NCI-H748 (cell line): Measurements from ENCODE around the gene SPHK2.
"Not testable (repeated sequence)": the region's sequence is repeated elsewhere in the genome, so short reads cannot be mapped to it uniquely, and the experiment has no call there.

Experiments
- DNase-seq: peaks from one replicate; lab custom pipeline; 2025; ENCODE audit not compliant: unreplicated experiment; lab: John Stamatoyannopoulos, UW

Gene SPHK2

DNA sequence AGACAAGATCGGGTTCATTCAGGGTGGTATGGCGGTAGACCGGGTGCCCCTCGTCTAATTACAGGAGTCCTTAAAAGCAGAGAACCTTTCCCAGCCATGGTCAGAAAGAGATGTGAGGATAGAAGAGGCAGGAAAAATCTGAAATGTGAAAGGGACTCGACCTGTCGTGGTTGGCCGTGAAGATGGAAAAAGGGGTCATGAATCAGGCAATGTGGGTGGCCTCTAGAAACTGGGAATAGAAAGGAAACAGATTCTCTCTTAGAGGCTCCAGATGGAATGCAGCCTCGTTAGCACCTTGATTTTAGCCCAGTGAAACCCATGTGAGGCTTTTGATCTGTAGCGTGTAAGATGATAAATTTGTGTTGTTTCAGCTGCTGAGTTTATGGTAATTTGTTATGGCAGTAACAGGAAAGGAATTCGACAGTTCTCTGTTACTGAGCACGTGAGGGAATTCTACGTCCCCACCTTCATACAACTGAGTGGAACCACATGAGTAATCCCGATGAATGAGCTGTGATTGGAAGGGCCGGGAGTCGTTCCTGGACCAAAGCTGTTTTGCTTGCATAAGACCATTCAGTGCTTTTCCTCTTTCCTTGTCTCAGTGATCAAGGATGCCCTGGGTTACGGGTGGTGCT, 37.7 kb downstream of the SPHK2 start:
- no peak for DNase-seq

GRCh38 chr19:48657828-48658227, 38.5 kb downstream of the SPHK2 start:
- DNase-seq, result not testable (repeated sequence)

GRCh38 chr19:48658483-48658882, 39.2 kb downstream of the SPHK2 start:
- DNase-seq, result no peak

GRCh38 chr19:48659768-48660167, 40.5 kb downstream of the SPHK2 start:
- no peak for DNase-seq

GRCh38 chr19:48660852-48661710, 41.8 kb downstream of the SPHK2 start:
- DNase-seq, result peak; percentile 72

GRCh38 chr19:48661711-48662090, 42.4 kb downstream of the SPHK2 start:
- no peak for DNase-seq

DNA sequence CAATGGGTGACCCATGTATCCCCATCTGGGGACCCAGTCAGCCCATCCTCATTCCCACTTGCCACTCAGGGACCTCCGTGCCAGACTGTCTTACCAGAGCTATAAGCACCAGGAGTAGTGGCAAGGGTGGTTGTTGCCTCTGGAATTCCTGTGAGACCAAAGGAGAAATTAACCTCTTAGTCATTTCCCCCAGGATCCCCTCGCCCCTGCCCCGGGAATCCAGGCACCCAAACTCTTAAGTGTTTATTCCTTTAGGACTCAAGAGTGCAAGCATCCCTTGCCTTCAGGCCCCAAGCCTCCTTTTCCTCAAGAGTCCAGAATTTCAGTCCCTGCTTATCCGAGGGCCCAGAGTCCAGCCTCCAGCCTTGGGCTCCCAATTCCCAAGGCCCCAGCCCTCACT, 44.4 kb downstream of the SPHK2 start:
- DNase-seq, result no peak

DNA sequence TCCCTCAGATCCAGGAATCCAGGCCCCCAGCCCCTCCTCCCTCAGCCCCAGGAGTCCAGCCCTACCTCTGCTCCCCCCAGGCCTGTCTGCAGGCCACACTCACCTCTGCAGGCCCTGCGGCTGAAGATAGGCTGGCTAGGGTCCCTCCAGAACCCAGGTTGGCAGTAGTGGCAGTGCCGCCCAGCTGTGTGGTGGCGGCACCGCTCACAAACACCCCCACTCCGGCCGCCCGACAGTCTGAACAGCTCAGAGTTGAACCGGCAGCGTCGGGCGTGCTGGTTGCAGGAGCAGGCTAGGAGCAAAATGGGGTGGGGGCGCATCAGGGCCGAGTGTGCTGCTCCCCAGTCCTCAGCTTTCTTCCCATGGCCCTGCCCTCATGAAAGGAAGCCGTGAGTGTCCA, 45.2 kb downstream of the SPHK2 start:
- no peak for DNase-seq

DNA sequence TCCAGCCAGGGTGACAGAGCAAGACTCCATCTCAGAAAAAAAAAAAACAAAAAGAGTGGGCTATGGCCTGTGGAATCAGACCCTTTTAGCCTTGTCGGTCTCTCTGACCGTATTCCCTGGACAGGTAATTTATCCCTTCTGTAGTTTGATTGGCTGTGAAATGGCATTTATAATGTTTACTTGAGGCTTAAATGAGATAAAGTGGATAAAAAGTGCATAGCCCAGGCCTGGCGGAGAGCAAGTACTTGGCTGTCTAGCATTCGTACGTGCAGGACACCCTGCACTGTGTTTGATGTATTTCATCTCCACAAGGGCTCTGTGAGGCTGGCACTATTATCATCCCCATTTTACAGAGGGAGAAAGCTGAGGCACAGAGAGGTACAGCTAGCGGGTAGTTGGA, 46.5 kb downstream of the SPHK2 start:
- DNase-seq, result no peak

DNA sequence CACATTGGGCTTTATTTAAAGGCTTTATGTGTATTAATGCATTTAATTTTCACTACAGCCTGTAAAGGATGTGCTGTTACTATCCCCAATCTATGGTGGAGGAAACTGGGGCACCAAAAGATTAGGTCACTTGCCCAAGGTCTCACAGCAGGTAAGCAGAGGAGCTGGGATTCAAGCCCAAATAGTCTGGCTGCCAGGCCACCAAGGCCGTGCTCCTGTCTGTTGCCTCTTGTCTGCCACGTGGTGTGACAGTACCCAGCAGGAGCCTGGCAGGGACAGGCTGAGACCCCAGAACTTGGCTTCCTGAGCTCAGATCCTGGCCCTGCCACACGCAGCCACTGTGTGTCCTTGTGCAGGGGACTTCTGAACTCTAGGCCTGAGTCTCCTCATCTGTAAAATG, 49.0 kb downstream of the SPHK2 start:
- DNase-seq, result no peak

DNA sequence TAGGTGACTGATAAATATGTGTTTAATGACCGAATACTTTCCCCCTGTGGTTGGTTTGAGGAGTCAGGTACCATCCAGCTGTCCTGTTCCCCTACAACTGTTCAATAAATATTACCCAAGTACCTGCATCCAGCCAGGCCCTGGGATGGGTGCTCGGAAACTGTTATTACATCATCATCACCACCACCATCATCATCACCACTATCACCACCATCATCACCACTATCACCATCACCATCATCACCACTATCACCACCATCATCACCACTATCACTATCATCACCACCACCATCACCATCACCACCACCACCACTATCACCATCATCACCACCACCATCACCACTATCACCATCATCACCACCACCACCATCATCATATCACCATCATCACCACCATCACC, 49.5 kb downstream of the SPHK2 start:
- DNase-seq, result no peak

- DNase-seq, result no peak
Measured at GRCh38 chr19:48669903-48670668, 50.8 kb downstream of the SPHK2 start.

DNA sequence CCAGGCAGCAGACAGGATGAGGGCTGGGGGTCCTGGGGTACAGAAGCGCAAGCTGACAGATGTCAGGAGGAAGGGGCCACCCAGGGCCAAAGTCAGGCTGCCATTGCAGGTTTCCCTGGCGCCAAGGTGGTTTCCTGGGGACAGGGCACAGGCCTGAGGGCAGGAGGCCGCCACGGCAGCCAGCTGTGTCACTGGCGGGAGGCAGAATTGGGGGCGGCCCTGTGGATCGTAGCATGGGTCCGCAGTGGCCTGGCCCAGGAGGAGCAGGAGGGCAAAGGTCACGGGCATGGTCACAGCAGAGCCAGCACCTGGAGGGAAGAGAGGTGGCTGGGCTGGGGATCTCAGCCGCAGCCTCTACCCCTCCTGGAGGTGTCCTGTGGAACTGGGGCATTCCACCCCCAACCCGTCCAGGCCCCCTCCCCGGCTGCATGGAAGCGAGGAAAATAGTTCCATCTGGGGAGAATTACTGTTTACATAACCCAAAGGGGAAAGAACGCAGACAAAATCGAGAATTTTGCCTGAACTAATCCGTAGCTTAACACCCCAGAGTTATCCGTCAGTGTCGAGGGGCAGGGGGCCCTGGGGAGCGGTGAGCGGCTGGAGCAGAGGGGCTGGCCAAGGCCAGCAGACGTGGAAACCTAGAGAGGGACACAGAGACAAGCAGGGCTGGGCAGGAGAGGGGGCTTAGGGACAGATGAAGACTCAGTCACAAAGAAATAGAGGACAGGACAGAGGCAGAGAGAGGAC, 51.6 kb downstream of the SPHK2 start:
- no peak for DNase-seq

- no peak for DNase-seq
Measured at GRCh38 chr19:48671446-48671995, 52.2 kb downstream of the SPHK2 start.

DNA sequence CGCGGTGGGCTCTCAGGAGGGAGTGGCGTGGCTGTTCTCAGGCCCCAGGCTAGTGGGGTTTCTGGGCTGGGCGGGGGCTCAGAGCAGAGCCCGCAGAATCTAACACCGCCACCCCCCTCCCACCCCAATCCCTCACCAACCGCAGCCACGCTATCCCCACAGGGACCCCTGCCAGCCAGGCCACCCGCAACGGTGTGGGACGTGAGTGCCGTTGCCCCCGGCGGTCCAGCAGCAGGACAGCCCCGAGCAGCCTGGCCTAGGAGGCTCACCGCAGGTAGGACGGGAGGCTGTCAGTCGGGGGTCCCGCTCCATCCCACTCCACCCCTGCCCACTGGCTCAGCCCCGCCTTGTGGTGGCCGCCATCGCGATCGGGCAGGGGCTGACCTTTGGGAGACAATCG, 53.7 kb downstream of the SPHK2 start, which contains the start of gene NTN5:
Gene NTN5 (minus strand): TSS at position 24 of the 400 bp plus-strand sequence. CDS start 2,031 bp downstream, outside the sequence.
- DNase-seq, result no peak

- no peak for DNase-seq
Measured at GRCh38 chr19:48673436-48674100, 54.3 kb downstream of the SPHK2 start.

DNA sequence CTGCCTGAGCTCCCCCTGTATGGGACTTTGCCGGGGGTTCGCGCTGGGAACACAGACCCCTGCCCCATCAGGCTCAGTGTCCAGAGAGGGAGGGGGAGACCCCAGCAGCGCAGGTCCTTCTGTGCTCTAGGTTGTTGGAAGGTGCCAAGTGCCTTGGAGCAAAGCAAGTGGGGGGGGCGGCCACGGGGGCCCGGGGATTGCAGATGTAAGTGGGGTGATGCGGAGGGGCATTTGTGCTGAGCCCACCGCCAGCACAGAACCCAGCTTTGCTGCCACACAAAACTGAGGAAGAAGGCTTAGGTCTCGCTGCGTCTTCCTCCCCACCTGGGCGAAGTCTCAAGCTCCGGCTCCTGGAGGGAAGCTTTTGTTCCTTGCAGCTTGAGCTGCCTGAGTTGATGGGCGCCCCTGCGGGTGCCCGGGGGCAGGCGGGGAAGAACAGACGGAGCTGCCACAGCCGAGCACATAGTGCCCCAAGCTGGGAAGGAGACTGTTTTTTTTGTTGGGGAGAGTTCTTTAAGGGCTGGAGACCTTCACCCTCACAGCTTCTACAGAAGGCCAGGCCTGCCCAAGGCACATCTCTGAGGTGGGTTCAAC, 55.0 kb downstream of the SPHK2 start:
- DNase-seq, result no peak

GRCh38 chr19:48674921-48675824, 55.9 kb downstream of the SPHK2 start:
- DNase-seq, result peak; percentile 85

DNA sequence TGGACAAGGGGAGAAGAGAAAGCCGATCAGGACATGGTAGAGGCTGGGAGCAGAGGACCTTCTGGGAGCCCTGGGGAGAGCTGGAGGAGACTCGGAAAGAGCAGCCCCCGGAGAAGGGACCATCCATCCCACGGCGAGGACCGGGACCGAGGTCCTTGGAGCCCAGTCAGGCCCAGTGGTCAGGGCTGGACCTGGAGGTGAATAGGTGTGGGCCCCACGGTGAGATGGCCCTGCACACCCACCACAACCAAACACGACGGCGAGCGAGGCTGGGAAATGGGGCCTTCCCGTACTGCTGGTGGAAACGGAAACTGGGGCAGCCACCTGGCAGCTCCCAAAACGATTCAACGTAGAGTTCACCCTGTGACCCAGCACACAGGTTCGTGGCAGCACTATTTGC, 57.2 kb downstream of the SPHK2 start:
- DNase-seq, result no peak
